ENCODE results near the gene KCNJ6.

GRCh38 chr21:37665230-37666024 lies 250.8 kb downstream of the KCNJ6 start:
- TF ChIP-seq CTCF (IDR thresholded peaks at IDR 0.05) (no peak), POLR2A (IDR thresholded peaks at IDR 0.05) (no peak), POLR2AphosphoS5 (IDR thresholded peaks at IDR 0.05) (no peak), EP300 (IDR thresholded peaks at IDR 0.05) (no peak)
